ENCODE measurements around the gene TFR2. TPM values are rescaled to one million over a fixed set of nuclear protein-coding genes. Genes with fewer than 3 reads are reported as not detected.

TFR2 gene
- total and polyA plus RNA-seq, 2 donors (not counting 1 experiment from before 2014, with no cell fraction given): 5.9 to 10.0 TPM

DNA sequence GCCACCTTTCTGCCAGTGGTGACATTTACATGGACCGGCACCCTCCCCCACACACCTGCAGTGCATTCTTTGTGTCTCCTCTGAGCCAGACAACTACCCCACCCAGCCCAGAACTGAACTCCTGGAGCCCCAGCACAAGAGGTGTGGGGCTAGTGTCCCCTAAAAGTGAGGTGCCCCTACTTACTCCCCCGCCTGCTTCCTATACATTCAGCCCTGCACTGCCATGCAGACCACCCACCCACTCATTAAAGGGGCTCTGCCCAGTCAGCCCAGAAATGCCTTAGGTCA is 69.6 kb downstream of the TFR2 start:
- Histone ChIP-seq H3K27ac (ENCODE audit: low read length in 2 of 2) (no peak overlapping the region), H4K20me1 (ENCODE audit: control insufficient read depth, insufficient read depth, low read length, poor library complexity, severe bottlenecking) (peaks cover 44% of the 10 kb centered on the region), H3K27me3 (replicated peaks in 1 of 4; ENCODE audit: control extremely low read depth in 1 of 4, control insufficient read depth in 3 of 4, insufficient read depth in 4 of 4, low read length in 3 of 4) (no peaks in the 10 kb centered on the region), H3K79me2 (ENCODE audit: control insufficient read depth, insufficient read depth, low read length) (no peaks in the 10 kb centered on the region), H3K9me3 (ENCODE audit: control extremely low read depth in 1 of 3, control insufficient read depth in 2 of 3, insufficient read depth in 1 of 3, low read length in 2 of 3) (no peaks in the 10 kb centered on the region), H3K4me1 (ENCODE audit: control insufficient read depth in 2 of 2, insufficient read depth in 2 of 2, low read length in 2 of 2) (peaks cover 39 to 49% of the 10 kb centered on the region in 2 donors), H3K9ac (ENCODE audit: low read length) (no peak overlapping the region), H2AFZ (ENCODE audit: insufficient read depth, low read depth, low read length, poor library complexity, severe bottlenecking) (no peak overlapping the region), H3K36me3 (replicated peaks in 1 of 2; ENCODE audit: control extremely low read depth in 1 of 2, control insufficient read depth in 1 of 2, extremely low read depth in 1 of 2, insufficient read depth in 2 of 2, low read length in 1 of 2) (peaks cover 0 to 28% of the 10 kb centered on the region in 2 experiments), H3K4me2 (replicated peaks; ENCODE audit: low read depth, low read length, poor library complexity, severe bottlenecking) (no peak overlapping the region), H3K4me3 (ENCODE audit: control extremely low read depth in 1 of 5, extremely low read depth in 1 of 5, insufficient read depth in 1 of 5, low read depth in 2 of 5, low read length in 4 of 5) (no peak overlapping the region)
- WGBS (ENCODE audit: insufficient coverage): 100% methylated on average over 2 of the region's 2 CpGs
- ATAC-seq (ENCODE audit: low read depth): no peak
- Mint-ChIP-seq H3K4me1 (peaks cover 37% of the 10 kb centered on the region), H3K9me3 (ENCODE audit: insufficient read depth) (no peaks in the 10 kb centered on the region), H3K27me3 (no peaks in the 10 kb centered on the region), H3K27ac (no peak overlapping the region), H3K4me3 (peak overlapping the region; percentile 34)
- no peak for TF ChIP-seq EZH2 (IDR thresholded peaks at IDR 0.05; ENCODE audit: borderline replicate concordance, insufficient read depth, low read depth, low read length, poor library complexity, severe bottlenecking)
- TF ChIP-seq, protein P1, sequence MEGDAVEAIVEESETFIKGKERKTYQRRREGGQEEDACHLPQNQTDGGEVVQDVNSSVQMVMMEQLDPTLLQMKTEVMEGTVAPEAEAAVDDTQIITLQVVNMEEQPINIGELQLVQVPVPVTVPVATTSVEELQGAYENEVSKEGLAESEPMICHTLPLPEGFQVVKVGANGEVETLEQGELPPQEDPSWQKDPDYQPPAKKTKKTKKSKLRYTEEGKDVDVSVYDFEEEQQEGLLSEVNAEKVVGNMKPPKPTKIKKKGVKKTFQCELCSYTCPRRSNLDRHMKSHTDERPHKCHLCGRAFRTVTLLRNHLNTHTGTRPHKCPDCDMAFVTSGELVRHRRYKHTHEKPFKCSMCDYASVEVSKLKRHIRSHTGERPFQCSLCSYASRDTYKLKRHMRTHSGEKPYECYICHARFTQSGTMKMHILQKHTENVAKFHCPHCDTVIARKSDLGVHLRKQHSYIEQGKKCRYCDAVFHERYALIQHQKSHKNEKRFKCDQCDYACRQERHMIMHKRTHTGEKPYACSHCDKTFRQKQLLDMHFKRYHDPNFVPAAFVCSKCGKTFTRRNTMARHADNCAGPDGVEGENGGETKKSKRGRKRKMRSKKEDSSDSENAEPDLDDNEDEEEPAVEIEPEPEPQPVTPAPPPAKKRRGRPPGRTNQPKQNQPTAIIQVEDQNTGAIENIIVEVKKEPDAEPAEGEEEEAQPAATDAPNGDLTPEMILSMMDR (IDR thresholded peaks at IDR 0.05): no peak
- CTCF ChIA-PET: interaction anchor here (1.0 to 1.7 kb wide), 4 partner anchors 10 to 280 kb away, joined by 4 to 7 read pairs (median 4); partner anchors contain the start of gene SLC12A9
- POLR2A ChIA-PET: interaction anchor here (0.6 kb wide), 1 partner anchor 450 kb away, joined by 5 read pairs; no protein-coding TSS in a partner anchor
- intact Hi-C loops (cut with micrococcal nuclease): no loop called here
- no peak for DNase-seq

- H3K27me3 Mint-ChIP-seq: no peaks in the 10 kb centered on the region
- no peaks in the 10 kb centered on the region for H3K9me3 Mint-ChIP-seq (ENCODE audit: insufficient read depth)
- peaks cover 37% of the 10 kb centered on the region for H3K4me1 Mint-ChIP-seq
- no peak overlapping the region for H3K27ac ChIP-seq (ENCODE audit: low read length in 2 of 2)
- H3K9me3 ChIP-seq (ENCODE audit: control extremely low read depth in 1 of 3, control insufficient read depth in 2 of 3, insufficient read depth in 1 of 3, low read length in 2 of 3): no peaks in the 10 kb centered on the region
- WGBS (ENCODE audit: insufficient coverage): 91% methylated on average over 22 of the region's 26 CpGs
- no peak for DNase-seq
- ATAC-seq (ENCODE audit: low read depth): no peak
- H3K36me3 ChIP-seq (replicated peaks in 1 of 2; ENCODE audit: control extremely low read depth in 1 of 2, control insufficient read depth in 1 of 2, extremely low read depth in 1 of 2, insufficient read depth in 2 of 2, low read length in 1 of 2): peaks cover 0 to 22% of the 10 kb centered on the region in 2 experiments
- peaks cover 39 to 49% of the 10 kb centered on the region in 2 donors for H3K4me1 ChIP-seq (ENCODE audit: control insufficient read depth in 2 of 2, insufficient read depth in 2 of 2, low read length in 2 of 2)
- POLR2A ChIA-PET: interaction anchor here (0.5 to 1.0 kb wide), 3 partner anchors 13 to 450 kb away, joined by 3 to 6 read pairs (median 5); no protein-coding TSS in a partner anchor
- no peaks in the 10 kb centered on the region for H3K27me3 ChIP-seq (replicated peaks in 1 of 4; ENCODE audit: control extremely low read depth in 1 of 4, control insufficient read depth in 3 of 4, insufficient read depth in 4 of 4, low read length in 3 of 4)
- H3K4me3 ChIP-seq (ENCODE audit: control extremely low read depth in 1 of 5, extremely low read depth in 1 of 5, insufficient read depth in 1 of 5, low read depth in 2 of 5, low read length in 4 of 5): no peak overlapping the region
- peaks cover 38% of the 10 kb centered on the region for H4K20me1 ChIP-seq (ENCODE audit: control insufficient read depth, insufficient read depth, low read length, poor library complexity, severe bottlenecking)
- H2AFZ ChIP-seq (ENCODE audit: insufficient read depth, low read depth, low read length, poor library complexity, severe bottlenecking): no peak overlapping the region
- H3K27ac Mint-ChIP-seq: no peak overlapping the region
- TF ChIP-seq EZH2 (IDR thresholded peaks at IDR 0.05; ENCODE audit: borderline replicate concordance, insufficient read depth, low read depth, low read length, poor library complexity, severe bottlenecking): no peak
- TF ChIP-seq, protein P1 (IDR thresholded peaks at IDR 0.05): no peak
- H3K4me2 ChIP-seq (replicated peaks; ENCODE audit: low read depth, low read length, poor library complexity, severe bottlenecking): peak overlapping the region; percentile 85
- no peaks in the 10 kb centered on the region for H3K79me2 ChIP-seq (ENCODE audit: control insufficient read depth, insufficient read depth, low read length)
- intact Hi-C loops (cut with micrococcal nuclease): loop anchor here (1.0 kb wide), 1 partner anchor 12 kb away; no protein-coding TSS in a partner anchor
- H3K9ac ChIP-seq (ENCODE audit: low read length): no peak overlapping the region
- peak overlapping the region; percentile 60 for H3K4me3 Mint-ChIP-seq
- CTCF ChIA-PET: interaction anchor here (0.6 to 1.7 kb wide), 7 partner anchors 9 to 488 kb away, joined by 3 to 8 read pairs (median 5); partner anchors contain the start of gene SLC12A9
These were observed 70.2 kb downstream of the TFR2 start for GRCh38 chr7:100570954-100571828.

Data from B cell (primary cell).